SU-DHL-6 (cell line): ENCODE measurements around the gene SPTBN5.

Experiments
- EZH2phosphoT487 ChIP-seq: fragments of 200-600 bp; sonication (generic), shearing (Covaris generic); conservative IDR thresholded peaks from 2 replicates; pipeline ENCODE4 v1.6.1; 2018; ENCODE audit warnings: mild to moderate bottlenecking, antibody characterized with exemption, low read length, moderate library complexity, mixed read lengths
- TF ChIP-seq, protein P1 (sequence below): fragments of 200-600 bp; sonication (generic); IDR thresholded peaks from one replicate; pipeline ENCODE4 v1.5.1; 2017; ENCODE audit warnings: antibody characterized with exemption, mild to moderate bottlenecking, low read length, moderate library complexity; ENCODE audit not compliant: insufficient read depth, poor library complexity, severe bottlenecking

GRCh38 chr15:41848631-41849030 is 45.2 kb downstream of the SPTBN5 start:
- TF ChIP-seq, protein P1, sequence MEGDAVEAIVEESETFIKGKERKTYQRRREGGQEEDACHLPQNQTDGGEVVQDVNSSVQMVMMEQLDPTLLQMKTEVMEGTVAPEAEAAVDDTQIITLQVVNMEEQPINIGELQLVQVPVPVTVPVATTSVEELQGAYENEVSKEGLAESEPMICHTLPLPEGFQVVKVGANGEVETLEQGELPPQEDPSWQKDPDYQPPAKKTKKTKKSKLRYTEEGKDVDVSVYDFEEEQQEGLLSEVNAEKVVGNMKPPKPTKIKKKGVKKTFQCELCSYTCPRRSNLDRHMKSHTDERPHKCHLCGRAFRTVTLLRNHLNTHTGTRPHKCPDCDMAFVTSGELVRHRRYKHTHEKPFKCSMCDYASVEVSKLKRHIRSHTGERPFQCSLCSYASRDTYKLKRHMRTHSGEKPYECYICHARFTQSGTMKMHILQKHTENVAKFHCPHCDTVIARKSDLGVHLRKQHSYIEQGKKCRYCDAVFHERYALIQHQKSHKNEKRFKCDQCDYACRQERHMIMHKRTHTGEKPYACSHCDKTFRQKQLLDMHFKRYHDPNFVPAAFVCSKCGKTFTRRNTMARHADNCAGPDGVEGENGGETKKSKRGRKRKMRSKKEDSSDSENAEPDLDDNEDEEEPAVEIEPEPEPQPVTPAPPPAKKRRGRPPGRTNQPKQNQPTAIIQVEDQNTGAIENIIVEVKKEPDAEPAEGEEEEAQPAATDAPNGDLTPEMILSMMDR: no peak
- TF ChIP-seq EZH2phosphoT487: no peak
